NCI-H2081 (cell line): Measurements from ENCODE around the gene MTUS2.

ENCODE experiments used
- DNase-seq, 2 experiments: peaks; one replicate each; lab custom pipeline; 2025; lab: John Stamatoyannopoulos, UW

The MTUS2 gene

GRCh38 chr13:29526741-29527140 lies 706.6 kb downstream of the MTUS2 start:
- DNase-seq = no peak

- DNase-seq = no peak
These were observed 707.4 kb downstream of the MTUS2 start for GRCh38 chr13:29527511-29527910.

DNA sequence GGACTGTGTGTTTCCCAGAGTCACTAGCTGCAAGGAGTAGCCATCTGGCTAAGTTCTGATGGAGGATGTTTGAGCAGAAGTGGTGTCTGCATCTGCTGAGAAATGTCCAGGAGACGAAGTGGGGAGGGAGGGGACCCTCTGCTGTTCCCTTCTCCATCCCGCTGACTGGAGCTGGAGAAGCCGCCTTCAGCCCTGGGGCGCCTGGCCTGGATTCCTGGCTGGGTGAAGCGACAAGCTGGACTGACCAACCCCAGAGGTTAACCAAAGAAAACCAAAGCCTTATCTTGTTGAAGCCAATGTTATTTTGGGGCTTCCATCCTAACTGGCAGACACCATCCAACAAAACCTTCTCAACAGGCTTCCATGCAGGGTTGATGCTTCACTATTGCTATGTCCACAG lies 707.8 kb downstream of the MTUS2 start:
- no peak for DNase-seq

- no peak for DNase-seq
These were observed 709.6 kb downstream of the MTUS2 start for GRCh38 chr13:29529754-29530153.

DNA sequence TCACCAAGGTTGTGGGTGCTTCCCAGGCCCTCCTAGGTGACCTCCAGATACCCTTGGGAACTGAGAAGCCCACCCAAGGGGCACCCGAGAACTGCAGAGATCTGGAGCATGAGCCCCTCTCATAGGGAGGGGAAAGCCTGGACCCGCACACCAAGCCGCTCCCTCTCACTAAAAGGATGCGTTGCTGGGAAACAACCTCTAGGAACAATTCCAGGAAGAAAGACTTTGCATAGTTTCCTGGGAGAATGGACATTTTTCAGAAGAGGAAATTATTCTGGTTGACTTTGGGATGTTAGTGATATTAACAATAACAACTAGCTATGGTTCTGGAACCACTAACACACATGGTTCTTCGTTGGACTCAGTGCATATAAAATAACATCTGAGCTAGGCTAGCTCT lies 710.8 kb downstream of the MTUS2 start:
- no peak for DNase-seq

DNA sequence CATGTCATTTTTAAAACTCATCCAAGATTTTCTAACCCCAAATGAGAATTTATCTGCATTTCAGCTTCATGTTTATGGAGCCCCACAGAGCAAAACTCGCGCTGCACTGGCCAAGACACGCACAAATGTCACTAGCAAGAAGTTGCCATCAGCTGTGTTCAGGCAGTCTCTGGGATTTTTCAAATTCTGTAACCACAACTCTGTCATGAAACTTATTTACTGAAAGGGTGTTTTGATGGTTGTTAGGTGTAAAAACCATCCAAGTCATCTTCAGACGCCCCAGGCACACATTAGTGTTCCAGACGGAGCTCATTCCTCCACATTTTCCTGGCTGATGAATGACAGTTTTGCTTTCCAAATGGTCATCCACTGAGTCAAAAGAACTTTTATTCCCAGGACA lies 712.0 kb downstream of the MTUS2 start:
- DNase-seq = no peak

- no peak for DNase-seq
These were observed 712.7 kb downstream of the MTUS2 start for GRCh38 chr13:29532821-29533220.

- DNase-seq = no peak
These were observed 713.9 kb downstream of the MTUS2 start for GRCh38 chr13:29534083-29534482.

DNA sequence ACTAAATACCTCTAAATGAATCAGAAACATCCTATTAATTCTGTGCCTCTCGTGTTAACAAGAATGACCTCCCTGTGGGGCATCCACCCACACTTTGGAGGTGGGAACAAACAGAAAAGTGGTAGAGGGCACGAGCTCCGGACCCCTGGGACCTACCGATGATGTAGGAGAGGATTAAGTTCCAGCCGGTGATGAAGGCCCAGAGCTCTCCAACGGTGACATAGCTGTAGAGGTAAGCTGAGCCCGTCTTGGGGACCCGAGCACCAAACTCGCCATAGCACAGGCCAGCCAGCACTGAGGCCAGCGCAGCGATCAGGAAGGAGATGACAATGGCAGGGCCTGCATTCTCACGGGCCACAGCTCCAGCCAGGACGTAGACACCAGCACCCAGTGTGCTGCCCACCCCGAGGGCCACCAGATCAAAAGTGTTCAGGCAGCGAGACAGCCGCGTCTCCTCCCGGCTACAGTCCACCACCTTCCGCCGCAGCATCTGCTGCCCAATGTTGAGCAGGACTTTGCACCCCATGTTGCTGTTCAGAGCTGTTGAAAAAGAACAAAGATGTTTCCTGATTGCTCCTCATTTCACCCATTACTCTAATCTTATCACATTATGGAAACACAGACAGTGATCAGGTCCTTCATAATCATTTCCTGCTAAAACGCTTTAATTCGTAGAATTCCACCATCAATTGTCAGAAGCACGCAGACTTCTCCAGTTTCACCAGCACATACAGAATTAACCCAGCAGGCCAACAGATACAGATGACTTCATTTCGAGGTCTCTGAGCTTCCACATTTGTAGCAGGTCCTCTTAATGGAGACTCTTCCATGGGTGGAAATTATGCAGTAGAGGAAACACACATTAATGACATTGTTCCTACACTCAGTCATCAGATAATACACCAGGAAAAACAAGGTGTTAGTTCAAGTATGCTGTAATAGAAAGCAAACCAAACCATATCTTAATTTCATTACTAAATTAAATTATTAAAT lies 715.8 kb downstream of the MTUS2 start:
- no peak for DNase-seq

DNA sequence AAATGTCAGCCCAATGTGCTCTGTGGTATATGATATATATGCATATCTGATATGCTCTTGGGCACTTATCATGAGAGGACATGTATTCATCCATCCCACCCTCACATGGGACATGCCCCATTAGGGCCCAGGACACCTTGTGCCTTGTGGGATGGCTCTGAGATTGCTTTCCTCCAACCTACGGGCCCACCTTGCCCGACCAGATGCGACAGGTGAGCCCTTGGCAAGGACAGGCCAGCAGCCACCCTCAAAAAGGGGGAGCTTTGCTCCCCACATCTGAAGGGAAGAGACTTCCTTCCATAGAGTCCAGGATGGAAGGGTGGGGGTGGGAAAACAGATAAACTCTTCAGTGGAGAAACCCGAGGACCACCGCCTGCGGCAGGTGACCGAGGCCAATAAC lies 716.7 kb downstream of the MTUS2 start:
- no peak for DNase-seq

GRCh38 chr13:29537736-29538651 lies 717.9 kb downstream of the MTUS2 start:
- DNase-seq = no peak

DNA sequence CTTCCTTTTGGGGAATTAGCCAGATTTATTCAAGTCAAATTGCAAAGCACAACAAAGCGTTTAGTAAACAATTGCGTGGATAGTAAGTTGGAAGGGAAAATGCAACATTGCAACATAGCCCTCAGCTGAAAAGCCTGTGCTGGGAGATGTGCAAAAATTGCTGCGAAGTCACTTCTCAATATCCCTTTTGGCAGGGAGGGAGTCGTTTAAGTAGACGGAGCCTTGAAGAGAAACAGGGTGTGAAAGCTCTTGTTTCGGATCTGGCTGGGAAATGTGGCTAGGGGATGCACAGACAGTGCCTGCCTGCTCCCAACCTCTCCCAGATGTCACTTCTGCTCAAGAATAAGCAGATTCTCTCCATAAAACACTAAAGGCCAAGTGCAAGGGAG lies 718.5 kb downstream of the MTUS2 start:
- no peak for DNase-seq

DNA sequence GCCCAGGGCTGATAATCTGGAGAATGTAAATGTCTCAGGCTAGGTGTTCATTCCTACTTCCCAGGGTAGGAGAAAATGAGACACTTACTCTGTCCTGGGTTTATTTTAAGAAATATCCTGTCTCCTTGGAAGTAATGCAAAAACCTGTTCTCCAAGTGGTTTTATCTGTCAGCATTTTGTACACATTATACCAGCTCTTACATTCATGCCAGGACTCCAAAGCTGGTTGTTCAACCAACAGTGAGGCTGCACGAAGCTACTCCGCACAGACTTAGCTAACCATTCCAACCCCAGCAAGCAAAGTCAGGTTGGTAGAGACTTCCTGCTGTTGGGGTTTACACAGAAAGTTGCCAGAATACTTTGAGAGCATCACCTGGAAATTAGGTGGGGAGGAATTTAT lies 719.7 kb downstream of the MTUS2 start:
- no peak for DNase-seq

- no peak for DNase-seq
These were observed 720.2 kb downstream of the MTUS2 start for GRCh38 chr13:29540334-29540733.

- DNase-seq = no peak
These were observed 720.7 kb downstream of the MTUS2 start for GRCh38 chr13:29540799-29541198.

GRCh38 chr13:29541400-29541799 lies 721.3 kb downstream of the MTUS2 start:
- DNase-seq = no peak

GRCh38 chr13:29542381-29542780 lies 722.2 kb downstream of the MTUS2 start:
- DNase-seq = no peak

DNA sequence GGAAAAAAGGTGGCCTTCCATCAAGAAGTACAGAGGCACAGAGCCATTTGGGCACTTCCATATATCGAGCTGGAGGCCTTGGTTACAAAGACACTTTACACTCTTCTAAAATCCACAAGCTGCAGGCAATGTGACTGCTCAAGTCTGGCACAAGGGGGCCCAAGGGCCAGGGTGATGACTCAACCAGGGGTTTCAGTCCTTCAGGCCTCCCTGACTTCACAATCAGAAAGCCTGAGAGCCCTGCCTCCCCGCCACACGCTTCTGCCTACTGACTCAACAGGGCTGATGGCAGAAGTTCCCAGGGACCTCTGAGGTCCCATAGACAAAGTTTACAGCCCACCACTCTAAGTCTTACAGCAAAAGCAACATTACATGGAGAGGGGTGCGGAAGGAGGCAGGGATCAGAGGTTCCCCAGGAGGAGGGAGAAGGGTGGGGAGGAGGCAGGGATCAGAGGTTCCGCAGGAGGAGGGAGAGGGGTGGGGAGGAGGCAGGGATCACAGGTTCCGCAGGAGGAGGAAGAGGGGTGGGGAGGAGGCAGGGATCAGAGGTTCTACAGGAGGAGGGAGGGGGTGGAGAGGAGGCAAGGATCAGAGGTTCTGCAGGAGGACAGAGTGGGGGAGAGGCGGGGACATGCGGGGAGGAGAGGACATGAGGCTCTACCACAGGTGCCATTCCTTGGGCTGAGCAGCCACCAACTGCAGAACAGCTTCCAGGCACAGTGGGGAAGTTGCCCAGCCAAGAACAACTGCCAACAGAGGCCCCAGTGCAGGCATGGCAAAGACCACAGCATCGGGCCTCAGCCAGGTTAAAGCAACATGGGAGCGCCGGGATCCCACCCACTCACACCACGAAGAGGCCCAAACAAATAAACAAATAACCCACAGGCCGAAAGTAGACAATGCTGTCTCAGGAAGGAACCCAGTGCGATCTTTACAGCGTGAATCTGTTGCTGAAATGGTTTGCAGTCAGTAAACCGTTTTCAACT lies 723.4 kb downstream of the MTUS2 start:
- no peak for DNase-seq

DNA sequence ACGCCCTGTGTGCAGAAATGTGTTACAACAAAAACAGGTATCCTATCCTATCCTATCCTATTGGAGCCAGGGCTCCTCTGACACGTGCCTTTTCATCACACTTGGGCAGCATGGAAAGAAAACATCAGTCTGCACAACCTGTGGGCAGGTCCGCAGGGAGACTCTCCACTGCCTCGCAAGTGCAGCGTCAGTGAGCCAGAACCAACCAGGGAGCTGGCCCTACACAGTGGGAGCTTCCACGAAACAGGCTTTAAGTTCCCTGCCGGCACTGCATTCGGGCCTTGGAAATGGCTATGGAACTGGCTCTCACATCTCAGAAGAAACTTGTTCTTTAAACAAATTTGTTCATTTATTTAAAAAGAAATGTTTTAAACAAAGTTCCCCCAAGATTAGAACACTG lies 725.8 kb downstream of the MTUS2 start:
- DNase-seq = no peak

GRCh38 chr13:29546662-29547061 lies 726.5 kb downstream of the MTUS2 start:
- DNase-seq = no peak

DNA sequence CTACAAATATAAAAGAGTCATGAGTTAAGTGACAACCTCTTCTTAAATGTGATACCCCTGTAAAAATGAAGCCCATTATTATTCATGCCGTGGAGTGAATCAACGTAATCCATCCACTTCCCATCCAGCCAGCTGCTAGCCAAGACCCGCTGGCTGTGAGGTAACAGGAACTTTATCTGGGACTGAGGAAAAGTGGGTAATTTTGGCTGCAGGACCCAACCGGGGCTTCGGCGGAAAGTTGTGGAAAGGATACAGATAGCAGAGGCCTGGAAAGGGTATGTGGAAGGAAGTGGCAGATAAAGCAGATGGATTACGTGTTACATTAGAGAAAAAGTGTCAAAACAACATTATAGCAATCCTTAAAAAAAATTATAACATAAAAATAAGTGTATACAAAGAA lies 727.0 kb downstream of the MTUS2 start:
- no peak for DNase-seq

- DNase-seq = no peak
These were observed 728.6 kb downstream of the MTUS2 start for GRCh38 chr13:29548722-29549121.
